ELF-1 (cell line): Measurements from ENCODE around the gene F10.

Source experiments
- DNase-seq: peaks from one replicate; pipeline ENCODE4 v3.0.0-alpha.2; 2016; ENCODE audit warnings: low read depth, low spot score

The F10 gene

DNA sequence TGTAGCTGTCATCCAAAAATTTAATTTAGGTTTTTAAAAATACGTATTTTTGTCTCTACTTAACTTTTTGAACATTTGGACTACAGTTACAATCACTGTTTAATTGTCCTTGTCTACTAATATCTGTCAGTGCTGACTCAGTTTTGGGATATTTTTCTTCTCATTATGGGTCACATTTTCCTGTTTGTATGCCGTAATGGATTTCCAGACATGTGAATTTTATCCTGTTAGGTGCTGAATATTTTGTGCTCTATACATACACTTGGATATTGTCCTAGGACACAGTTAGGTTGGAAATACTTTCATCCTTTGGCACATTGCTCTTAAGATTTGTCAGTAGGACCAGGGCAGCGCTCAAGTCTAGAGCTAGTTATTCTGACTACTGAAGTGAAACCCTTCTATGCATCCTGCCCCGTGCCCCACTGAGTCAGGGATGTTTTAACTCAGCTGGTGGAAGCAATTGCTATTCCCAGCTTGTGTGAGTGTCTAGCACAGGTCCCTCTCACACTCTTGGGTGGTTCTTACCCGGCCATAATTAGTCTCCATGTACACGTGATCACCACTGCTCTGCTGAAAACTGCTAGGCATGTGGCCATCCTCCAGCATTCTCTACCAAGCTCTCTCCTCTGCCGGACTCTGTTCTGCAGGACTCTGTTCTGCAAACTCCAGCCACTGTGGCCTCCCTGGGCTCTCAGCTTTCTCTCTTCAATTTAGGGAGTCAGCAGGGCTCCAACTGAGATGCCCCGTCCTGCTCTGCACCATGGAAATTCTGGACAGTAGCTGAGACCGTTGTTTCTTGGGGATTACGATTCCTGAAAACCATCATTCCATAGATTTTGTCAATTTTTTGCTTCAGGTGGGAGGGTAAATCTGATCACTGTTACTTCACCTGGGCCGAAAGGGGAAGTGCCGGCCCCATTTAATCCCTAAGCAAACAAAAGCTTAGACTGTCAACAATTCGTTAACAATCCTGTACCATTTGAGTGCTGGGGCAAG is 47.0 kb downstream of the F10 start:
- DNase-seq: no peak

DNA sequence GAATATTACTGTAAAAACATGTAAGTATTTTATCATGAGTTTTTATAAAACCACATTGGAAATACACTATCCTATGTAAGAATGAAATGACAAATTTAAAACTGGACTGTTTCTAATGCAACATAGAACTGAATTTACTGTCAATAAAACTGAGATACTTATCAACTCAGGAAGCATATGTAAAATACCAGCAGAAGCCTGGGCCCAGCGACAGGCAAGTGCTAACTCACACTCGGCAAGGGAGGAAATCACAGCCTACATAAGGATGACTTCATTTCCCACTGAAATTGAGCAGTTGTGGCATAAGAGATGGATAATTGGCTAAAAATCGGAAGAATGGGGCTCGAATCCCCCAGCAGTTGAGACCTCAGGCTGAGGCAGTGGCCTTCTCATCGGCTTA is 47.9 kb downstream of the F10 start:
- no peak for DNase-seq

DNA sequence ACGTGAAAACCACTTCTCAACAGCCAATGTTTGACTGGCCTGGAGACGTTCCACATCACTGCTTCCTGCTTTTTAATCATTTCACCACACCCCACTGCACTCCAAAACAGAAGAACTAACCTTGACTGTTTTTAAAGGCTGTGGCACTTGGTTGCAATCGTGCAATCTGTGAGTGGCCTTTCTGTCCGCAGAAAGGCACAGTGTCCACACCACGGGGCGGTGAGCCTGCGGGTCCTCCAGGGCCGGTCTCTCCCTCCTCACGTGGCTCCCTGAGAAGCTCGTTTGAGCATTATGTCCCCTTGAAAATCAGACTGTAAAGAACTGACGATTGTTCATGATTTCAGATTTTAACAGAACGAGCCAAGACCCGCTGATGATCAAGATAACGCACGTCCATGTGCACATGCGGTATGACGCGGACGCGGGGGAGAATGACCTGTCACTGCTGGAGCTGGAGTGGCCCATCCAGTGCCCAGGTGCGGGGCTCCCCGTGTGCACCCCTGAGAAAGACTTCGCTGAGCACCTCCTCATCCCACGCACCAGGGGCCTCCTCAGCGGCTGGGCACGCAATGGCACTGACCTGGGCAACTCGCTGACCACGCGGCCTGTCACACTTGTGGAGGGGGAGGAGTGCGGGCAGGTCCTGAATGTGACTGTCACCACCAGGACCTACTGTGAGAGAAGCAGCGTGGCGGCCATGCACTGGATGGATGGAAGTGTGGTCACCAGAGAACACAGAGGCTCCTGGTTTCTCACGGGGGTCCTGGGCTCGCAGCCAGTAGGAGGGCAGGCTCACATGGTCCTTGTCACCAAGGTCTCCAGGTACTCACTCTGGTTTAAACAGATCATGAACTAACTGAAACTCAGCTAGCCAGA is 48.9 kb downstream of the F10 start:
- DNase-seq: no peak

DNA sequence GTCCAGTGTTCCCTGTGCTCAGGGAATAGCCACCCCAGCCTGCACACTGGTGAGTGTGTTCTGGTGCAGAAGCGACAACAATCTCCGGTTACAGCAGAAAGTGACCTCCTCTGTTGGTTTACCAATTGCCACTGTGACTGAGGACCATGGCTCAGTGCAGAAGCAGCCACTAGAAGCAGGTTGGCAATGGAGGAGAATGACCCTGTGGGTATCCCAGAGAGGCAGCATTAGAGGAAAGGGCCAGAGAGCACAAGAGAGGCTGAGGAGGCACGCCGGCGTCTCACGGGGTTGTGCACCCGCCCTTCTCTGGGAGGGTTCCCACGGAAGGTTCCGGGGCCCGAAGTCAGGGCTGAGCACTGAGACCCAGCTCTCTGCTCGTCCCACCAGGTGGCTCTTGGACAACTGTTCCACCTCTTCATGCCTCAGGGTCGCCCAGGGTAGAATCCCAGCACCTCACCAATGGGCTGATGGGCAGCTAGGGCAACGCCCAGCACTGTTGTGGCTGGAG is 49.9 kb downstream of the F10 start:
- no peak for DNase-seq

DNA sequence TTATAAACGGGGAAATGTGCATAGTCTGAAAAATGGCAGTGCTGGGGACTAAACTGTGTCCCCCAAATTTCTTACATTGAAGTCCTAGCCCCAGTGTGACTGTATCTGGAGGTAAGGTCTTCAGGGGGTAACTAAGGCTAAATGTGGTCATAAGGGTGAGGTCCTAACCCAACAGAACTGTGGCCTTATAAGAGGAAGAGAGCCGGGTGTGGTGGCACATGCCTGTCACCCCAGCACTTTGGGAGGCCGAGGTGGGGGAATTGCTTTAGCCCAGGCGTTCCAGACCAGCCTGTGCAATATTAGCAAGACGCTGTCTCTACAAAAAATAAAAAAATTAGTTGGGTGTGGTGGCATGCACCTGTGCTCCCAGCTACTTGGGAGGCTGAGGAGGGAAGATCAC is 53.7 kb downstream of the F10 start:
- DNase-seq: no peak

DNA sequence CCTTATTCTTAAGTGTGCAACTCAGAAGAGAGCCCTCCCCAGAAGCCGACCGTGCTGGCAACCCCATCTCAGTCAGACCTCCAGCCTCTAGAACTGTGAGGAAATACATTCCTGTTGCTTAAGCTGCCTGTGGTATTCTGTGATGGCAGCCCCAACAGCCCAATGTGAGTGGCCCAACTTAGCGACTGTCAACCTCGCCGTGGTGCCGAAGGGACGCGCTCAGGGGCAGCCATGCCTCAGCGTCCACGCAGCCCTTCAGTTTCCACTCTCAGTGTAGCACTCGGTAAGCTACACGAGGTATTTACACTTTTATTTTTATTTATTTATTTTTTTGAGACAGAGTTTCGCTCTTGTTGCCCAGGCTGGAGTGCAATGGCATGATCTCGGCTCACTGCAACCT is 54.2 kb downstream of the F10 start:
- DNase-seq: no peak

DNA sequence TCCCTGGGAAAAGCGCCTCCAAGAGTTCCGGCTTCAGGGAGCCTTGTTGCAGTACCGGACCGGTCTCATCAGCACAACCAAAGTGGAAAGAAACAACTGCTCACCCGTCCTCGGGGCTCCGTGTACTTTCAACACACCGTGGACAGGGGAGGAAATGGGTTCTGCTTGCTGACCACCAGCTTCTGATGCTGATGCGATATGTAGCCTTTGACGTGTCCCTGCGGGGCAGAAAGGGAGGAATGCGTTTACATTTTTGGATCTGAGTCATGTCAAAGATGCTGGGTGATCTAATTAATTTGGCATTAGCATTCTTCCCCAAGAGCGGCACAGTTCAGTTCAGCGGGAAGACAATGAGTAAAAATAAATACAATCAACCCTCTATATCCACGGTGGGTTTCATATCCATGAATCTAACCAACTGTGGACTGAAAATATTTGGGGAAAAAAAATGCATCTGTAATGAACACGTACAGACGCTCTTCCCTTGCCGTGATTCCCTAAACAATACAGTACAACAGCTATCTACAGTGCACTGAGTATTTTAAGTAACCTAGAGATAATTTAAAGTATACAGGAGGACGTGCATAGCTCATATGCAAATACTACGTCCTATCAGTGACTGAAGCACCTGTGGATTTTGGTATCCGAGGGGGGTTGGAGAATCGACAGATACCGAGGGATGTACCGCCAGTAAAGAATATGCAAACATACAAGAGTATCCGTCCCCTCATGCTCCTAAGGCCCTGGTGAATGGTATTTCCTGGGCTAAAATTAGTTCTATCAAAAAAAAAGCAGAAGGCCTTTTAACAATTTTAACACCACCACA is 55.7 kb downstream of the F10 start:
- DNase-seq: no peak

GRCh38 chr13:113178896-113179167 is 56.2 kb downstream of the F10 start:
- no peak for DNase-seq

DNA sequence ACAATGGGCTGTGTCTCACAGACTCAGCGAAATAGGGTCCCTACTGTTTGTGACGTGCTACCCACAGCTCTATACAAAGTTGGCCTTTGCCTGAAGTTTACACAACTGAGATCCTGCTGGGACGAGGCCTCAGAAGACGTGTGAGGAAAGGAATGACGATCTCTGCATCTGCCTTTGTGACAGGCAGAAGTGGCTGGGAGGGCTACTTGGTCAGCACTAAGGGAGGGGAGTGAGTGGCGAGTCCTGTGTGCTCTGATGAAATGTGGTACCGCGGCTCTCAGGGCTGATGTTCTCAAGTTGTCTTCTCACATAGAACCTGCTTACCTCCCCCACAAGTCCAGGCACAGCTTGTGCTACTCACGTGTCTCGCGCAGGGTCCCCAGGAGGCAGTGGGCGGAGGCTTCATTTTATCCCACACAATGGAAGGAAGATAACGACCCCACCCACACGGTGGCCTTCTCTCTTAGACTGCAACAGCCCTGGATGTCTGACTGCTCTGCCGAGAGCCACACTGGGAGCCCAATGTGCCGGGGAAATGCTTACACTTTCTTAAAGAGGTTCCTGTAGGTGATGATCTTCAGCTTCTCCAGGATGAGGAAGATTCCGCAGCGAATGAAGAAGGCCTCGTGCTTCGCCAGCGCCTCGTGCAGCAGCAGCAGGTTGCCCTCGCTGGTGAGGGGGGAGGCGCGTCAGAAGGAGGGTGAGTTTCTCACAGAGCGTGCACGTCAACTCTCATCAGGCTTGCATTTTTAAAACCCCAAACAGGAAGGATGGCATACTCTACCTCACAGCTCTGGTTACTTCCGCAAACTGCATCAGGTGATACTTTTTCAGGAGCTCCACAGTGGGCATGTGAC is 57.0 kb downstream of the F10 start:
- peak; percentile 68 for DNase-seq

GRCh38 chr13:113182046-113182445 is 59.4 kb downstream of the F10 start:
- DNase-seq: no peak

- no peak for DNase-seq
These were observed 61.0 kb downstream of the F10 start for GRCh38 chr13:113183450-113184129.

- DNase-seq: no peak
These were observed 62.2 kb downstream of the F10 start for GRCh38 chr13:113184568-113185440.

- DNase-seq: no peak
These were observed 63.7 kb downstream of the F10 start for GRCh38 chr13:113186061-113186900.

- peak; percentile 63 for DNase-seq
These were observed 64.7 kb downstream of the F10 start for GRCh38 chr13:113187263-113187669.

- no peak for DNase-seq
These were observed 65.5 kb downstream of the F10 start for GRCh38 chr13:113187883-113188665.

DNA sequence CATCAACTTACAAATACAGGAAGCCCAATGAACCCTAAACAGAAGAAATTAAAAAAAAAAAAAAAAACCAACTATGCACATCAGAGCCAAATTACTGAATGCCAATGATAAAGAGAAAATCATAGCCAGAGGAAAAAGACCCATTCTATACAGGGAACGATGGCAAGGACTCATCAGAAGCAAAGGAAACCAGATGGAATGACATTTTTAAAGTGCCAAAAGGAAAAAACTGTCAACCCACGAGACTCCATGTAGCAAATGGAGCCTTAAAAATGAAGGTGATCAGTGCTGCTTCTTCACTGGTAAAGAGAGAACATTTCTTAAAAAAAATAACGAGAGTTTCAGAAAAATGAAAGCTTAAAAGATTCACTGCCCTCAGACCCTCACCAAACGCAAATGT is 67.6 kb downstream of the F10 start:
- DNase-seq: no peak

- DNase-seq: no peak
These were observed 69.7 kb downstream of the F10 start for GRCh38 chr13:113192279-113192678.
